ENCODE data around the gene FHIT. TPM values are rescaled to one million over a fixed set of nuclear protein-coding genes. Genes with fewer than 3 reads are reported as not detected.

Gene FHIT
- polyA plus RNA-seq, 1 donor, result 35.8 TPM

DNA sequence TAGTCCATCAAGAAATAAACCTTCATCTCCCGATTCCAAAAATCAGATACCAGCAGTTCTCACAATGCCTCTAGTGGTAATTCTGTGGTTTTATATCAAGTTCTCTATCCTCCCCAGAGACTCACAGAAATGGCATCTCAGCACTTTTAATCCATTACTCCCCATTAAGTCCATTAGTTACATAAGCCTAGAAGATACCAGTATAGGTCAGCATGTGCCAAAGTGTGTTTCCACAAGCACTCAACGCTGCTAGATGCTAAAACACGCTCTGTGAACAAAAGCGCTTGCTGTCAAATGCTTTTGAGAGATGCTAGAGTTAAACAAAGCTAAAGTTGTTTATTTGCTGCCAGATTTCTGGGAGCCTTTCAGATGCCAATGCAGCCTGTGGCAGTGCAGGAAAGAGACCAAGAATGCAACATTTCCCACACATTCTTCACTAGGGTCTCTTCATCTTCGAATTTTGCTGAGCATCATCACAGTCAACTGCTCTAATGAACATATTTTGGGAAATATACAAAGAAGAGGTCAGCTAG, 1282.7 kb downstream of the FHIT start:
- H3K27me3 ChIP-seq (ENCODE audit: control insufficient read depth, insufficient read depth, low read length), result no peaks in the 10 kb centered on the region
- 80% methylated on average over 1 of the region's 5 CpGs for WGBS (ENCODE audit: insufficient coverage, low lambda C conversion rate)
- no peaks in the 10 kb centered on the region for H3K9me3 ChIP-seq (ENCODE audit: control insufficient read depth, low read depth, low read length)
- H3K36me3 ChIP-seq (ENCODE audit: control insufficient read depth, insufficient read depth, low read length), result no peaks in the 10 kb centered on the region
- H3K4me1 ChIP-seq (ENCODE audit: control insufficient read depth, insufficient read depth, low read length), result no peaks in the 10 kb centered on the region
- H3K4me3 ChIP-seq (ENCODE audit: low read length), result no peak overlapping the region
- H3K27ac ChIP-seq (ENCODE audit: low read length), result no peak overlapping the region
- DNase-seq, result no peak

DNA sequence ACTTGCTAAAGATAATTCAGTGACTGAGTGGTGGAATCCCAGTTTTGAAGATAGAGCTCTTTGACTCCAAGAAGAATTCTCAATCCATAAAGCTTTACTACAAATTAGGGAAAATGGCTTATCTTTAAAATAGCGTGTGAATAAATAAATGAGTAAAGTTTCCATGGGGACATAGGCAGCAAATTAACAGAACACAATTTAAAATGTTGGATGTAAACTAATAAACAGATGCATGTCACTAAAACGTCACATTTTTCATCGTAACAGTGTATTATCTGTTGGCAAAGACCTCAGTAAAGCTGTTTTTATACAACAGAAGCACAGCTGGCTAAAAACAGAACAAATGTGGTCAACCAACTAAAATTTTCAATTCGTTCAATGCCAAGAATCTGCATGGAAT, 1287.6 kb downstream of the FHIT start:
- no peak for DNase-seq
- WGBS (ENCODE audit: insufficient coverage, low lambda C conversion rate), result 100% methylated on average over 1 of the region's 4 CpGs
- no peaks in the 10 kb centered on the region for H3K4me1 ChIP-seq (ENCODE audit: control insufficient read depth, insufficient read depth, low read length)
- no peaks in the 10 kb centered on the region for H3K27me3 ChIP-seq (ENCODE audit: control insufficient read depth, insufficient read depth, low read length)
- H3K27ac ChIP-seq (ENCODE audit: low read length), result no peak overlapping the region
- H3K4me3 ChIP-seq (ENCODE audit: low read length), result no peak overlapping the region
- no peaks in the 10 kb centered on the region for H3K9me3 ChIP-seq (ENCODE audit: control insufficient read depth, low read depth, low read length)
- H3K36me3 ChIP-seq (ENCODE audit: control insufficient read depth, insufficient read depth, low read length), result no peaks in the 10 kb centered on the region

- Histone ChIP-seq H3K4me1 (ENCODE audit: control insufficient read depth, insufficient read depth, low read length) (no peaks in the 10 kb centered on the region), H3K4me3 (ENCODE audit: low read length) (no peak overlapping the region), H3K27ac (ENCODE audit: low read length) (no peak overlapping the region), H3K36me3 (ENCODE audit: control insufficient read depth, insufficient read depth, low read length) (no peaks in the 10 kb centered on the region), H3K9me3 (ENCODE audit: control insufficient read depth, low read depth, low read length) (no peaks in the 10 kb centered on the region), H3K27me3 (ENCODE audit: control insufficient read depth, insufficient read depth, low read length) (no peaks in the 10 kb centered on the region)
- WGBS (ENCODE audit: insufficient coverage, low lambda C conversion rate), result no CpG with 5 or more reads among the region's 2 CpGs
- no peak for DNase-seq
Observed at GRCh38 chr3:59957150-59957549, 1294.1 kb downstream of the FHIT start.

- 85% methylated on average over 3 of the region's 7 CpGs for WGBS (ENCODE audit: insufficient coverage, low lambda C conversion rate)
- no peaks in the 10 kb centered on the region for H3K36me3 ChIP-seq (ENCODE audit: control insufficient read depth, insufficient read depth, low read length)
- no peak overlapping the region for H3K27ac ChIP-seq (ENCODE audit: low read length)
- no peak overlapping the region for H3K4me3 ChIP-seq (ENCODE audit: low read length)
- H3K4me1 ChIP-seq (ENCODE audit: control insufficient read depth, insufficient read depth, low read length), result no peaks in the 10 kb centered on the region
- DNase-seq, result no peak
- no peaks in the 10 kb centered on the region for H3K9me3 ChIP-seq (ENCODE audit: control insufficient read depth, low read depth, low read length)
- no peaks in the 10 kb centered on the region for H3K27me3 ChIP-seq (ENCODE audit: control insufficient read depth, insufficient read depth, low read length)
Observed at GRCh38 chr3:59953104-59953503, 1298.1 kb downstream of the FHIT start.

DNA sequence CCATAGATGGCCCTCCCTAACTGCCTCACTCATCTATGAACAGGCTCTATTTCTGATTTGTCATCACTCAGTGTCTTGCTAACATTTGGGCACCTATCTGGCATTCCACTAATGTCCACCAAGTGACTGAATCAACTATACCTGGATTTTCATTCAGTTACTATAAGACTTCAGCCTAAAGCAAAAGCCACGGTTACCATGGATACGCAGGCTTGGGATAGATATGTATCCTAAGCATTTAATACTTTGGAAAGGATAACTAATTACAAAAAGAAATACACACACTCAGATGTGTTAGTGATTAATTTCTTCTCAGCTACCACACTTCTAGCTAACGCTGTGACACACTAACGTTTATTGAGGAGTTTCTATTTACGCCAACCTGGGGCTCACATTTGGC, 1301.9 kb downstream of the FHIT start:
- no peaks in the 10 kb centered on the region for H3K36me3 ChIP-seq (ENCODE audit: control insufficient read depth, insufficient read depth, low read length)
- DNase-seq, result no peak
- H3K4me1 ChIP-seq (ENCODE audit: control insufficient read depth, insufficient read depth, low read length), result no peaks in the 10 kb centered on the region
- H3K9me3 ChIP-seq (ENCODE audit: control insufficient read depth, low read depth, low read length), result peaks cover 3% of the 10 kb centered on the region
- H3K27me3 ChIP-seq (ENCODE audit: control insufficient read depth, insufficient read depth, low read length), result no peaks in the 10 kb centered on the region
- no peak overlapping the region for H3K4me3 ChIP-seq (ENCODE audit: low read length)
- no peak overlapping the region for H3K27ac ChIP-seq (ENCODE audit: low read length)
- WGBS (ENCODE audit: insufficient coverage, low lambda C conversion rate), result 0% methylated on average over 1 of the region's 5 CpGs

DNA sequence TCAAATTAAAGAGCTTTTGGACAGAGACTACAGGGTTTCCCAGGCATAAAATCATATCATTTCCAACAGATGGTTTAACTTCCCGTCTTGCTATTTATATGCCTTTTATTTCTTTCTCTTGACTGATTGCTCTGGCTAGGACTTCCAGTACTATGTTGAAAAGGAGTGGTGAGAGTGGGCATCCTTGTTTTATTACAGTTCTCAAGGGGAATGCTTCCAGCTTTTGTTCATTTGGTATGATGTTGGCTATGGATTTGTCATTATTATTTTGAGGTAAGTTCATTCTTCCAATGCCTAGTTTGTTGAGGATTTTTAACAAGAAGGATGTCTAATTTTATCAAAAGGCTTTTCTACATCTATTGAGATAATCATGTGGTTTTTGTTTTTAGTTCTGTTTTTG, 1304.9 kb downstream of the FHIT start:
- no peaks in the 10 kb centered on the region for H3K4me1 ChIP-seq (ENCODE audit: control insufficient read depth, insufficient read depth, low read length)
- no peaks in the 10 kb centered on the region for H3K36me3 ChIP-seq (ENCODE audit: control insufficient read depth, insufficient read depth, low read length)
- 100% methylated on average over 1 of the region's 1 CpG for WGBS (ENCODE audit: insufficient coverage, low lambda C conversion rate)
- H3K27me3 ChIP-seq (ENCODE audit: control insufficient read depth, insufficient read depth, low read length), result no peaks in the 10 kb centered on the region
- H3K4me3 ChIP-seq (ENCODE audit: low read length), result no peak overlapping the region
- DNase-seq, result no peak
- H3K9me3 ChIP-seq (ENCODE audit: control insufficient read depth, low read depth, low read length), result peaks cover 3% of the 10 kb centered on the region
- H3K27ac ChIP-seq (ENCODE audit: low read length), result no peak overlapping the region

GRCh38 chr3:59940718-59941117, 1310.5 kb downstream of the FHIT start:
- Histone ChIP-seq H3K27me3 (ENCODE audit: control insufficient read depth, insufficient read depth, low read length) (no peaks in the 10 kb centered on the region), H3K4me3 (ENCODE audit: low read length) (no peak overlapping the region), H3K9me3 (ENCODE audit: control insufficient read depth, low read depth, low read length) (peaks cover 3% of the 10 kb centered on the region), H3K27ac (ENCODE audit: low read length) (no peak overlapping the region), H3K36me3 (ENCODE audit: control insufficient read depth, insufficient read depth, low read length) (no peaks in the 10 kb centered on the region), H3K4me1 (ENCODE audit: control insufficient read depth, insufficient read depth, low read length) (no peaks in the 10 kb centered on the region)
- no peak for DNase-seq
- WGBS (ENCODE audit: insufficient coverage, low lambda C conversion rate), result 83% methylated on average over 2 of the region's 3 CpGs

- no peak overlapping the region for H3K27ac ChIP-seq (ENCODE audit: low read length)
- H3K9me3 ChIP-seq (ENCODE audit: control insufficient read depth, low read depth, low read length), result peaks cover 1% of the 10 kb centered on the region
- DNase-seq, result no peak
- no peaks in the 10 kb centered on the region for H3K4me1 ChIP-seq (ENCODE audit: control insufficient read depth, insufficient read depth, low read length)
- no peaks in the 10 kb centered on the region for H3K36me3 ChIP-seq (ENCODE audit: control insufficient read depth, insufficient read depth, low read length)
- 93% methylated on average over 2 of the region's 4 CpGs for WGBS (ENCODE audit: insufficient coverage, low lambda C conversion rate)
- no peak overlapping the region for H3K4me3 ChIP-seq (ENCODE audit: low read length)
- H3K27me3 ChIP-seq (ENCODE audit: control insufficient read depth, insufficient read depth, low read length), result no peaks in the 10 kb centered on the region
Observed at GRCh38 chr3:59939826-59940426, 1311.3 kb downstream of the FHIT start.

- H3K27ac ChIP-seq (ENCODE audit: low read length), result no peak overlapping the region
- no CpG with 5 or more reads among the region's 3 CpGs for WGBS (ENCODE audit: insufficient coverage, low lambda C conversion rate)
Observed at GRCh38 chr3:59938828-59939227, 1312.4 kb downstream of the FHIT start.

GRCh38 chr3:59937201-59937600, 1314.1 kb downstream of the FHIT start:
- Histone ChIP-seq H3K36me3 (ENCODE audit: control insufficient read depth, insufficient read depth, low read length) (no peaks in the 10 kb centered on the region), H3K4me3 (ENCODE audit: low read length) (no peak overlapping the region), H3K9me3 (ENCODE audit: control insufficient read depth, low read depth, low read length) (no peaks in the 10 kb centered on the region), H3K27ac (ENCODE audit: low read length) (no peak overlapping the region), H3K27me3 (ENCODE audit: control insufficient read depth, insufficient read depth, low read length) (no peaks in the 10 kb centered on the region), H3K4me1 (ENCODE audit: control insufficient read depth, insufficient read depth, low read length) (no peaks in the 10 kb centered on the region)
- no CpG with 5 or more reads among the region's 4 CpGs for WGBS (ENCODE audit: insufficient coverage, low lambda C conversion rate)
- DNase-seq, result no peak

More at GRCh38 chr3:59938828-59939227, 1312.4 kb downstream of the FHIT start:
- H3K36me3 ChIP-seq (ENCODE audit: control insufficient read depth, insufficient read depth, low read length), result no peaks in the 10 kb centered on the region
- H3K4me1 ChIP-seq (ENCODE audit: control insufficient read depth, insufficient read depth, low read length), result no peaks in the 10 kb centered on the region
- no peaks in the 10 kb centered on the region for H3K27me3 ChIP-seq (ENCODE audit: control insufficient read depth, insufficient read depth, low read length)
- DNase-seq, result no peak
- H3K9me3 ChIP-seq (ENCODE audit: control insufficient read depth, low read depth, low read length), result no peaks in the 10 kb centered on the region
- H3K4me3 ChIP-seq (ENCODE audit: low read length), result no peak overlapping the region

DNA sequence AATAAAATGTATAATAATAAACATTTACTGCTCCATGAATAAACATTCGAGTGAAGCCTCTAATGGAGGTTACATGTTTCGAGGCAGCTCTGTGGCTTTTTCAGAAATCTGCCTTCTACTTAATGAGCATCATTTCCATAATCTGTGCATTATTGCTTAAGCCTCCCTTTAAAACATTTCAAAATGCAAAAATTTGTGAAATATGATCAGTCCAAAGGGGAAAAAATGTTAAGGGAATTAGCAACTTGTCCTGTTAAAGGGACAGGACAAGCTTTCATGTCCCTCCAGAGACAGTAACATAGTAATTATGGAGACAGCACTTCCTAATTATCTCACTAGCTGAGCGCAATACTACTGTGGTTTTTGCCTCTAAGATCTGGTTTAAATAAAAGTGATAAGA, 1314.8 kb downstream of the FHIT start:
- DNase-seq, result no peak
- H3K36me3 ChIP-seq (ENCODE audit: control insufficient read depth, insufficient read depth, low read length), result no peaks in the 10 kb centered on the region
- H3K4me1 ChIP-seq (ENCODE audit: control insufficient read depth, insufficient read depth, low read length), result no peaks in the 10 kb centered on the region
- H3K9me3 ChIP-seq (ENCODE audit: control insufficient read depth, low read depth, low read length), result no peaks in the 10 kb centered on the region
- 100% methylated on average over 2 of the region's 3 CpGs for WGBS (ENCODE audit: insufficient coverage, low lambda C conversion rate)
- H3K27ac ChIP-seq (ENCODE audit: low read length), result no peak overlapping the region
- no peak overlapping the region for H3K4me3 ChIP-seq (ENCODE audit: low read length)
- H3K27me3 ChIP-seq (ENCODE audit: control insufficient read depth, insufficient read depth, low read length), result no peaks in the 10 kb centered on the region

Measured in large intestine (tissue), 3 donors.